Fibroblast of upper back skin (primary cell): ENCODE results near the gene C19orf33.
A peak's percentile ranks its signal among the peaks of the same experiment; 100 is the strongest.

ENCODE experiments used
- DNase-seq: peaks from one replicate; pipeline ENCODE4 v3.0.0-alpha.2; 2013

C19orf33 gene

DNA sequence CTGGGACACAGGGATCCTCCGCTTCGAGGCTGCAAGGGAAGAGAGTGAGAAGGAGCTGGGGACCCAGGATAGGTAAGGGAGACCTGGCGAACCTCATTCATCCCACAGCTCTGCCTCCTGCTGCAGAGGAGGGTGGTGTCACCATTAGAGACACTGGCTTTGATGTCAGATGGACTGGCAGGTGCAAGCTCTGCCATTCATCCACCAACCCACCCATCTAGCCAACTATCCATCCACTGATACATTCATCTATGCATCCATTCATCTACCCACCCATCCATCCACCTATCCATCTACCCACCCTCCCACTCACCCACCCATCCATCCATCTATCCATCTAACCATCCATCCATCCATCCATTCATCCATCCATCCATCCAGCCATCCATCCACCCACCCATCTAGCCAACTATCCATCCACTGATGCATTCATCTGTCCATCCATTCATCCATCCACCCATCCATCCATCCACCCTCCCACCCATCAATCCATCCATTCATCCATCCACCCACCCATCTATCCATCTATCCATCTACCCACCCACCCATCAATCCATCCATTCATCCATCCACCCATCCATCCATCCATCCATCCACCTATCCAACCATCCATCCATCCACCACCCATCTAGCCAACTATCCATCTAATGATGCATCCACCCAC, 5.7 kb downstream of the C19orf33 start:
- DNase-seq: no peak

DNA sequence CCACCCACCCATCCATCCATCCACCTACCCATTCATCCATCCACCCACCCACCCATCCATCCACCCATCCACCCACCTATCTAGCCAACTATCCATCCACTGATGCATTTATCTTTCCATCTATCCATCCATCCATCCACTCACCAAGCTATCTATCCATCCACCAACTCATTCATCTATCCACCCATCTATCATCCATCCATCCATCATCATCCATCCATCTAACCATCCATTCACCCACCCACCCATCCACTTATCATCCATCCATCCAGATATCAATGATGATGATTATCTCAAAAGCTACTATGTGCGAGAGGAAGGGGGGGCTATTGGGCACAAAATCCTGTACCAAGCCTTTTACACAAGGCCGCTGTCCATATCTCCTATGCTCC, 6.2 kb downstream of the C19orf33 start:
- DNase-seq: no peak

DNA sequence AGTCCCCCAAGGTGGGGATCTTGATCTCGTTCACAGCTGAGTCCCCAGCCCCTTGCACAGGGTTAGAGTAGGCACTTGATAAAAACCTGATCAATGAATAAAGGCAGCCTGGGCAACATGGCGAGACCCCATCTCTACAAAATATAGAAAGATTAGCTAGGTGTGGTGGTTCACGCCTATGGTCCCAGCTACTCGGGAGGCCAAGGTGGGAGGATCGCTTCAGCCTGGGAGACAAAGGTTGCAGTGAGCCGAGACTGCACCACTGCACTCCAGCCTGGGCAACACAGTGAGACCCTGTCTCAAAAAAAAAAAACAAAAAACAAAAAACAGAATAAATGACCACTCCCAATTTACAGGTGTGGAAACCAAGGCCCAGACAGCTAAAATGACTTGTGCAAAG, 6.9 kb downstream of the C19orf33 start:
- DNase-seq: no peak

DNA sequence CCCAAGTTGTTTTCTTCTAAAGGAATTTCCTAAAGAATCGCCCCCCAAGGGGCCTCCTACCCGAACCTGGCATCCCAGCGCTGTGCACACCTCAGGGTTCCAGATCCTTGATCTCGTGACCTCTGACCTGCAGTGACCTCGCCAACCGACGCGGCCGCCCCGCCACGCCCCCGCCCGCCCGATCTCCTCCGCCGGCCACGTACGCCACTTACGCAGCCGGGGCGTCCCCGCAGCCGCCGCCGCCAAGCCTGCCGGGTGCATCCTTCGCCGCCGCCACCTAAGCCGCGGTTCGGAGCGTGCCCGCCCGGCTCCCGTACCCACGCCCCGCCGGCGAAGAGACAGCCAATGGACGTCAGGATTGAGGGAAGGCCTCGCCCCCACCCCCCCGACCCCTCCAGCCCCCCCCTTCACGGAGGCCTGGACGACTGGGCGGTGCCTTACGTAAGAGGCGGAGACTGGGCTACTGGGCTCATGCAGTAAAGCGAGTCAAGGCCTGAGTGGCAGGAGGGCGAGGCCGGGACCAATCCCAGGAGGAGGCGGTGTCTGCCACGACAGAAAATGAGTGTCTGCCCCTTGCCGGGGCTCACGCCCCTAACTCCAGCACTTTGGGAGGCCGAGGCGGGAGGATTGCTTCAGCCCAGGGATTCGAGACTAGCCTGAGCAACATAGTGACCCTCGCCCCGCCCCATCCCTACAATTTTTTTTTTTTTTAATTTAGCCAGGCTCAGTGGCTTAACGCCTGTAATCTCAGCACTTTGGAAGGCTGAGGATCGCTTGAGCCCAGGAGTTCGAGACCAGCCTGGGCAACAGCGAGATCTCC, 11.8 kb downstream of the C19orf33 start, which contains the start of gene YIF1B:
TSS of gene YIF1B (minus strand) at position 291 of the 820 bp plus-strand sequence. CDS start at position 261, 30 bp downstream.
- DNase-seq: peak; percentile 98

DNA sequence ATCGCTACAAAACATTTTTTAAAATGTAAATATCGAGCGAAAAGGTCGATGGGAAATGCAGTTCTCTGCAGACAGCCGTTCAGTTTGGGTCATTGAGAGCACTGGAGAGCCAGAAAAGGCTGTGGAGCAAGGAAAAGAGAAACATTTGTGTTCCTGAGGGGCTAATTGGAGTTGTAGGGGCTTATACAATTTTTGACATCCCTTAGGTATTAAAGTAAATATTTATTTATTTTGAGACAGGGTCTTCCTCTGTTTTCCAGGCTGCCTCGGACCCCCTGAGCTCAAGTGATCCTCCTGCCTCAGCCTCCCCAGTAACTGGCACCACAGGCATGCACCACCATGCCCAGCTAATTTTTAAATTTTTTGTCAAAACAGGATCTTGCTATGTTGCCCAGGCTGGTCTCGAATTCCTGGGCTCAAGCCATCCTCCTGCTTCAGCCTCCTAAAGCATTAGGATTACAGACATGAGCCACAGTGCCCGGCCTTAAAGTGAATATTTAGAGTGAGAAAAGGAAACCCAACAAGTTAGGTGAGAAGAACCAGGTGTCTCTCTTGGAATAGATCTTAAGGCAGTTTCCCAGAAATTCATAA, 12.5 kb downstream of the C19orf33 start:
- DNase-seq: no peak

DNA sequence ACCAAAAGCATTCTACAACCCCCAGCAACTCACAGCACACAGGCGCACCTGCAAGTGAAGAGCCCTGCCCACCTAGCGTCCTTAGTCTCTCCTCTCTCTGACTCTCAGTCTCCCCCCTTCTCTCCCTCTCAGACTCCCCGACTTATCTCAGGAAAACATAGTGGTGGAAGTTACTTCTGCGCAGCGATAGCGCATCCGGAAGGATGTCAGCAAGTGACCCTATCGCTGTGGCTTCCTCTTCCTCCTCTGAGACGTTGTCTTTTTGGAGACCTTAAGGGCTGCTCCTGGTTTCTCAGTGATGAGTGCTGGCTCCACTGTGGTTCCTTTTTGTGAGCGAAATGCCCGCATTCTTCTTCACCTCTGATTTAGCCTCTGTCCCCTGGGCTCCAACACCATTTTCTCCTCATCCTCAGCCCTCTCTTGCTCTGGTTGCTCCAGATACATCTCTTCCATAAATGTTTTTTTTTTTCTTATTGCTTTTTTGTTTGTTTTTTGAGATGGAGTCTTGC, 13.1 kb downstream of the C19orf33 start:
- no peak for DNase-seq

DNA sequence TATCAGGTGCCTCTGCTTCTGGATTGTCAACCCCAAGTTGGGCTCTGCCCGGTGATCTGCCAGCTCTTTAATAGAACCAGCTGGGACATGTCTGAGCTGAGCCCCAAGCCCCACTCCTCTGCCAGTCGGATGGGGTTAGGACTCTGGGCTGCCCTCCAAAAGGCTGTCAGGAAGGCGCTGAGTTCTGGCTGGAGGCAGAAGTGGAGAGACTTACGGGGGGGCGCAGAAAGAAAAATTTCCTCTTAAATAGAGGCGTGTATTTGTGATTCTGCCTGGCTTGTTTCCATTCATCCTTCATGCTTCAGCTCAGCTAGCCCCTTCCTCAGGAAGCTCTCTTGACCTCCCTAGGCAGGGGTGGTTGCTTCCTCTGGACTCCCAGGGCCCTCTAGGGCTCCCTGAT, 14.6 kb downstream of the C19orf33 start:
- DNase-seq: no peak

DNA sequence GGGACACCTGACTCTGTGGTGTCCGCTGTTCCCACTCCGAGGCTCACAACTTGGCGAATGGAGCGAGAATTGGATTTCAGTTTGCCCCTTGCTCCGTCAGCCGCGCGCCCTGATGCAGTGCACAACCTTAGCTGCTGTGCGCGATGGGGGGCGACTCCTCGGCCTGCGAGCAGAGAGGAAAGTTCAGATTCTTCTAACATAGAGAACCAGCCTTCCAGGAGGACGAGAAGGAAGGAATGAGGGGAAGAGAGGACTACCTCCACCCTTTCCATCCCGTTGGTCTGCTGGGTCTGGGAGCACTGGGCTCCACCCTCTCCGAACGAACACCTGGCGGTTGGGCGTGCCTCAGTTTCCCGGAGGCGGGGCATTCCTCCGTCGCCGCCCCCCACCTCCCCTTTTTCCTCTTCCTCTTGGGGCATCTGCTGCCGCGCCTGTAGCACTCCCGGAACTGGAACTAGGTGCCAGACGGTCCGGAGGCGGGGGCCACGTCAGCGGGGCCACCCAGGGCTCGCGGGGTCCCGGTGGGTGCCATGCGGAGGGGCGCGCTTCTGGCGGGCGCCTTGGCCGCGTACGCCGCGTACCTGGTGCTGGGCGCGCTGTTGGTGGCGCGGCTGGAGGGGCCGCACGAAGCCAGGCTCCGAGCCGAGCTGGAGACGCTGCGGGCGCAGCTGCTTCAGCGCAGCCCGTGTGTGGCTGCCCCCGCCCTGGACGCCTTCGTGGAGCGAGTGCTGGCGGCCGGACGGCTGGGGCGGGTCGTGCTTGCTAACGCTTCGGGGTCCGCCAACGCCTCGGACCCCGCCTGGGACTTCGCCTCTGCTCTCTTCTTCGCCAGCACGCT, 15.6 kb downstream of the C19orf33 start, which contains the start of gene KCNK6:
TSS of gene KCNK6 (plus strand) at position 425 of the 838 bp plus-strand sequence. CDS start at position 531, 106 bp downstream.
- no peak for DNase-seq

DNA sequence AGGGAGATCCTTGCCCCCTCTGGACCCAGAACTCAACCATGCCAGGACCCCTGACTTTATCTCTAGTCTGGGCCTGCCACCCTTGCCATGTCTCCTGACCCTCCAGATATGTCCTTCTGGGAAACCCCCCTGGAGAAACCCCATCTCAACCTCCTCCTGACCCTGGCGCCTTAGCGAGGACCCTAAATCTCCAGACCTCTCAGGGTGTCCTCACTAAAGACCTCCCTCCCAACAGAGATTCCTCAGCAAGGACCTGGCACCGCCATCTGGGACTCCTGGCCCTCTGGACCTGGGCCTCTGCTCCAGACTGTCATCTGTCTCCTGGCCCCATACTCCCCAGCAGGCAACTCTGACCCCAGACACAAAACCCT, 16.9 kb downstream of the C19orf33 start:
- no peak for DNase-seq

DNA sequence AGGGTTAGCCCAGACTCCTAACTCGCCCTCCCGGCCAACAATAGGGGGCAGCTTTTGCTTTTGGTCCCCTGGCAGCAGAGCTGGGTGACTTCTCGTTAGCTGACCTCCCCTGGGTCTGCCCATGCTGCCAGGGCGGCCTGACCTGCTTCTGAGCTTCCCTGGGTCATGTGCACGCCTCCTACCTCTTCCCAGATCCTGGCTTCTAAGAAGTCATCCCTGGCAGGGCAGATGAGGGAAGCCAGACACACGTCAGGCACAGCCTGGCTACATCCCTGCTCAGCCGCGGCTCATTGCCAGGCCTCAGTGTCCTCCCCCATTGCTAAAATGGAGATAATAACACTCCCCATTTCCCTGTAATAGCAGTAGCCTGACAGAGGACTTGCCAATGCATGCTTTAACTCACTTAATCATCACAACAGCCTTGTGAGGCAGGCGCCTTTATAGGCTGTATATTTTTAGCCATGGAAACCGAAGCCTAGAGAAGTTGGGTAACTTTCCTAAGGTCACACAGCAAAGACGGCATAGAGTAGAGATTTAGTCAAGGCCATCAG, 17.7 kb downstream of the C19orf33 start:
- DNase-seq: no peak

DNA sequence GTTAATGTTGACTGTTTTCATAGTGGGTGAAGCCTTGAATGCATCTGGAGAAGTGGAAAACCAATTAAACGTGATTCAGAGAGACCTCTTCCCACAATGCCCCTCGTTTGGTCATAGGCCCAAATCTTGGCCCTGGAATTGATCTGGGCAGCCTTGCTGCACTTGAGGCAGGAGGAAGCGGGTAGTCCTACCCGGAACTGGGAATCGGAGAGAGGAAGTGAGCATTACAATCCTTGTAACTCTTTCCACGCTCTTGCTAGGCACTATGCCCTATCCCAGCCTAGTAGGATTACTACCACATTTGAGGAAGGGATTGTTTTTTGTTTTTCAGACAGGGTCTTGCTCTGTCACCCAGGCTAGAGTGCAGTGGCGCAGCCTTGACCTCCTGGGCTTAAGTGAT, 19.2 kb downstream of the C19orf33 start:
- no peak for DNase-seq

DNA sequence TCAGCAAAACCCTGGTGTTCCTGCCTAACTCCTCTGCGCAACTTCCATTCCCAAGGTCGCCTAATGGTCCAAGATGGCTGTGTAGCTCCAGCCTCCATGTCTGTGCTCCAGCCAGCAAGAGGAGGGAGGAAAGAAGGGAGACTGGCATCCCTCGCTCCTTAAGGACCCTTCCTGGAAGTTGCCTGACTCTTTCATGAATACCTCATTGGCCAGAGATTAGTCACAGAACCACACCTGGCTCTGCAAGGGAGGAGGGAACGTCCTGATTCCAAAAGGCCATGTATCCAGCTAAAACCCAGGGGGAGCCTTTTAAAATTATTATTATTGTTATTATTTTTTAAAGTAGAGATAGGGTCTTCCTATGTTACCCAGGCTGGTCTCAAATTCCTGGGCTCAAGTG, 20.4 kb downstream of the C19orf33 start:
- no peak for DNase-seq

DNA sequence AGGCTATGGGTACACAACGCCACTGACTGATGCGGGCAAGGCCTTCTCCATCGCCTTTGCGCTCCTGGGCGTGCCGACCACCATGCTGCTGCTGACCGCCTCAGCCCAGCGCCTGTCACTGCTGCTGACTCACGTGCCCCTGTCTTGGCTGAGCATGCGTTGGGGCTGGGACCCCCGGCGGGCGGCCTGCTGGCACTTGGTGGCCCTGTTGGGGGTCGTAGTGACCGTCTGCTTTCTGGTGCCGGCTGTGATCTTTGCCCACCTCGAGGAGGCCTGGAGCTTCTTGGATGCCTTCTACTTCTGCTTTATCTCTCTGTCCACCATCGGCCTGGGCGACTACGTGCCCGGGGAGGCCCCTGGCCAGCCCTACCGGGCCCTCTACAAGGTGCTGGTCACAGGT, 22.5 kb downstream of the C19orf33 start:
- no peak for DNase-seq

DNA sequence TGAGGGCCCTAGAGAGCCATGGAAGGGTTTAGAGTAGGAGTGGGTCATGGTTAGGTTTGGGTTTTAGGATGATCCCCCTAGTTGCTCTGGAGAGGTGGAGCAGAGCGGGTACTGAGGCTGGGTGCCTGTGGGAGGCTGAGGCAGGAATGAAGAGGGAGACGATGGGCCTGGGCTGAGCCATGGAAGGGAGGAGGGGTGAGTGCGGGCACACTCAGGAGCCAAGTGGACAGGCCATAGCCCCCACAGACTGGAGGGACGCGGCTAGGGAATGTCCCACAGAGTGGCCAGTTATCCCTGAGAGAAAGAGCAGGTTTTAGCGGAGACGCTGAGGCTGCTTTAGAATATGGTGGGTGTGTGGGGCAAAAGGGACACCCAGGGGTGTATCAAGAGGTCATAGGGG, 25.6 kb downstream of the C19orf33 start:
- no peak for DNase-seq

DNA sequence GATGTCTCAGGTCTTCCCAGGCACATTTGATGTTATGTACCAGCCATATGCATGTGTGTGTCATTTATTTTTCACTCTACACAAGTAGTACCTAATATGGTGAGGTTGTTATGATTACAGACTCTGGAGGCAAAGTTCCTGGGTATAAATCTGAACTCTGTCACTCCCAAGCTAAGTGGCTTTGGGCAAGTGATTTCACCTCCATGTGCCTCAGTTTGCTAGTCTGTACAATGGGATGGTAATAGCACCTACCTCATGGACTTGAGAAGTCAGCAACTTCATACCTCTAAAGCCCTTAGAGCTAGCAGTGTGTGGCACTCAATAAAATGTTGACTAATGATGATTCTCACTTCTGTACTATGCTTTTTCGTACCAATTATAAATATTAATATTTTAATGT, 27.7 kb downstream of the C19orf33 start:
- DNase-seq: no peak

DNA sequence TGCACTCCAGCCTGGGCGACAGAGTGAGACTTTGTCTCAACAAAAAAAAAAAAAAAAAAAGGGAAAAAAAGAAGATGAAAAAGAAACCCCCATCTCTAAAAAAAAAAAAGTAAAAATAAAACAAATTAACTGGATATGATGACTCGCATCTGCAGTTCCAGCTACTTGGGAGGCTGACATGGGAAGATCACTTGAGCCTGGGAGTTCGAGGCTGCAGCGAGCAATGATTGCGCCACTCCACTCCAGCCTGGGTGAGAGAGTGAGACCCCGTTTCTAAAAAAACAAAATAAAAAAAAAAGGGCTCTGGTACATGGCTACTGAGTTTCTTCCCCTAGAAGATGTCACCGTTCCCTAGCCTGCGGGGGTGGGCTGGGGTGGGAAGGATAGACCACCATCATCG, 29.2 kb downstream of the C19orf33 start:
- no peak for DNase-seq

DNA sequence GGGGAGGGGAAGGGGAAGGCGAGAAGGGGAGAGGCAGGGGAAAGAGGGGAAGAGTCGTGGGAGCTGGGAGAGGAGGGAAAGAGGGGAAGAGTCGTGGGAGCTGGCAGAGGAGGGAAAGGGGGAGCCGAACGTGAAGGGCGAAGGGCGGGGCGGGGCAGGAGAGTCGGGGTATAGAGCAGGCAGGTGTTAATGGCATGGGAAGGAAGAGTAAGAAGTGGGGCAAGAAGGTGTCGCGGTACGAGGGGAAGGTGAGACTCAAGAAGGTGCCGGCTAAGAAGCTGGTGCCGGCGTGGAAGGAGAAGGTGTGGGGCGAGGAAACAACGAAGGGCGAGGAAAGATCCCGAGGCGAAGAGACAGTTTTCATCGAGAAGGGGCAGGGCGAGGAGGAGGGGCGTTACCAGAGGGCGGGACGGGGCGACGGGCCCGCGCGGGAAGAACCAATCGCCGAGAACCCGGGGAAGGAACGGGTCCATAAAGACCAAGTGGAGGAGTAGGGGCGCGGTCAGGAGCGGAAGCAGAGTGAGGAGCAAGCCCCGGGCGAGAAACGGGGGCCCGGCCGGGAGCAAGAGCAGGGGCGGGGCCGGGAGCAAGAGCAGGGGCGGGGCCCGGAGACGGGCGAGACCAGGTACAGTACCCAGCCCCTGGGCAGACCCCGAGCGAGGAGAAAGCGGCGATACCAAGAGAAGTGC, 32.0 kb downstream of the C19orf33 start:
- peak; percentile 94 for DNase-seq

DNA sequence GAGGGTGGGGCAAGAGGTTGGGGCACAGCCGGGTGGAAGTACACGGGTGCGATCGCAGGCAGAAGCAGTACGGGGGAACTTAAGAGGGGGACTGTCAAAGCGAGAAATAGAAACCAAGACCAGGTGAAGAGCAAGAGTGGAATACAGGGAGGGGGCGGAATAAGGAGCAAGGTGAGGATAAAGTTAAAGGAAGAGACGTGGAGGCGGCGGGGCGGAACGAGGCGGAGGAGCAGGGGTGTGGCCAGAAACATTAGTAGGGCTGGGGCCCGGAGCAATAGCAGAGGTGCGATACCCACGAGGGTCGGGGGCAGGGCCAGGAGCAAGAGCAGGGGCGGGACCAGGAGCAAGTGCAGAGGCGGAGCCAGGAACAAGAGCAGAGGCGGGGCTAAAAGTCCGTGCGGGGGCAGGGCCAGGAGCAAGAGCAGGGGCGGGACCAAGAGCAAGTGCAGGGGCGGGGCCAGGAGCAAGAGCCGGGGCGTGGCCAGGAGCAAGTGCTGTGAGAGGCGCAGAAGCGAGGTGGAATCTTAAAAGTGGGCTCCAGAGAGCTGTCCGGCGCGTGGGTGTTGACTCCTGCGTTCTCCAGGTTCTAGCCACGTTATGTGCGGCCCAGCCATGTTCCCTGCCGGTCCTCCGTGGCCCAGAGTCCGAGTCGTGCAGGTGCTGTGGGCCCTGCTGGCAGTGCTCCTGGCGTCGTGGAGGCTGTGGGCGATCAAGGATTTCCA, 32.7 kb downstream of the C19orf33 start:
- peak; percentile 80 for DNase-seq

DNA sequence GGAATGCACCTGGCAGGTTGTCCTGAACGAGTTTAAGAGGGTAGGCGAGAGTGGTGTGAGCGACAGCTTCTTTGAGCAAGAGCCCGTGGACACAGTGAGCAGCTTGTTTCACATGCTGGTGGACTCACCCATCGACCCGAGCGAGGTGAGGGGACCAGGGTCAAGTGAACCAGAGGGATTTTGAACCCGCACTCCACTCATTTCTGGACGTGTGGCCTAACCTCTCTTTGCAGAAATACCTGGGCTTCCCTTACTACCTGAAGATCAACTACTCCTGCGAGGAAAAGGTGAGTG, 33.3 kb downstream of the C19orf33 start:
- no peak for DNase-seq

DNA sequence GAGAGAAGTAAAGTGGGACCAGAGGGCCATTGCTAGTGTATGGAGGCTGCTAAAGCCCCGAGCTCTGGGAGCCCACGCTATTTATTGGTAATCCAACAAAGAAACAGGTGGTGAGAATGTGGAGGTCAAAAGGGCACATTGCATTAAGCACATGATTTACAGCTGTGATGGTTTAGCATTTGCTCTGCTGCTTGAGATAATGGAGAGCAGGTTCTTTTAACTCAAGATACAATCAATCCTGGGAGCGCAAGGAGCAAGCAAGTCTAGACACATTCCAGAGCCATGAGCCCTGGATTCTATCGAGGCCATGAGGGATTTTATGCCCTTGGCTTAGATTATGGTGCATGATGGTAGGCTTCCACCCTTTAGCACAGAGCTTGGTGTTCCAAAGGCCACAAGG, 35.0 kb downstream of the C19orf33 start:
- DNase-seq: peak; percentile 29

DNA sequence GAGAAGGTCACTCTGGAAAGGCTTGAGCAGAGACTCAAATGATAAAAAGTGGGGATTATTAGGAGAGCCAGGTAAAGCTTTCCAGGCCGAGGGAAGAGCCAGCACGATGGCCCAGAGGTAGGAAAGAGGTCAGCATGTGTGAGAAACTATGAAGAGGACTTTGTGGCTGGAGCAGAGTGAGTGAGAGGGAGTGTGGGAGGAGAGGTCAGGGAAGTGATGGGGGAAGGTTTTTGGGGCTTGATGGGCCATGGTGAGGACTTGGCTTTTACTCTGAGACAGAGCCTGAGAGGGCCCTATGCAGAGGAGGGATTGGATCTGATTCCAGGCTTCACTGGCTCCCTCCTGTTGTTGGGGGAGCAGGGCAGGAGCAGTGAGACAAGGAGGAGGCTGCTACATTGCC, 36.9 kb downstream of the C19orf33 start:
- no peak for DNase-seq
